NCI-H1105 treated with DMSO at 0.1 percent for 48 hours (cell line): ENCODE data around the gene SPATA20.

Experiments
- DNase-seq: peaks from one replicate; lab custom pipeline; 2025; lab: John Stamatoyannopoulos, UW

The SPATA20 gene

GRCh38 chr17:50602836-50603235 is 55.9 kb downstream of the SPATA20 start:
- DNase-seq, result no peak

DNA sequence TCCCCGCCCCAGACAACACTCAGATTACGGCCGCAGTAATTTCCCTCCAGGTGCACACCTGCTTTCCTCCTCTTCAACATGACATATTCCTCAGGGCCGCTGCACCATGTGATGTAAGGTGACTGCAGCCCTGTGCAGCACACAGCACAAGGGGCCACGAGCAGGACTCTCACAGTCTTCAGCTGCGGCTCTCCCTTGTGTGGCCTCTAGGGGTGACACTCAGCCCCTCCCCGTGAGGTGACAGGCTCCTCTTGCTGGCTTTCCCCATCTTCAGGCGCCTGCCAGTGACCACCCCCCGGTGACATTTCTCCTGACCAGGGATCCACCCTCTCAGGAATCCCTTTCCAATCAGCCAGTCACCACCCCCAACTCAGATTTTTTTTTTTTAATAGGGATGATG is 56.4 kb downstream of the SPATA20 start:
- DNase-seq, result peak; percentile 18

- DNase-seq, result peak; percentile 94
Measured at GRCh38 chr17:50604513-50604912, 57.5 kb downstream of the SPATA20 start.

GRCh38 chr17:50605429-50605828 is 58.5 kb downstream of the SPATA20 start:
- no peak for DNase-seq
